Epithelial cell of proximal tubule (primary cell): ENCODE measurements around the gene CHST3. TPM values are rescaled to one million over a fixed set of nuclear protein-coding genes. Genes with fewer than 3 reads are reported as not detected.

ENCODE experiments used
- DNase-seq: peaks from one replicate; pipeline ENCODE4 v3.0.0-alpha.2; 2011; ENCODE audit warnings: low read depth
- H3K4me3 ChIP-seq: 2 replicates; pipeline ENCODE4 v1.5.1; 2011; ENCODE audit warnings: low read depth, mild to moderate bottlenecking, low read length
- total RNA-seq: library from RNA; depleted of rRNA; stranded (reverse); fragments of >200 nt; gene quantifications from 2 replicates; pipeline ENCODE4 v1.2.3, GENCODE V29; 2015
- TF ChIP-seq, protein P1 (sequence below): conservative IDR thresholded peaks from 2 replicates; pipeline ENCODE4 v1.5.1; 2012; ENCODE audit warnings: low read depth, mild to moderate bottlenecking, low read length

Gene CHST3
- total RNA-seq, 1 donor from 2014 or later, result 20.5 TPM

DNA sequence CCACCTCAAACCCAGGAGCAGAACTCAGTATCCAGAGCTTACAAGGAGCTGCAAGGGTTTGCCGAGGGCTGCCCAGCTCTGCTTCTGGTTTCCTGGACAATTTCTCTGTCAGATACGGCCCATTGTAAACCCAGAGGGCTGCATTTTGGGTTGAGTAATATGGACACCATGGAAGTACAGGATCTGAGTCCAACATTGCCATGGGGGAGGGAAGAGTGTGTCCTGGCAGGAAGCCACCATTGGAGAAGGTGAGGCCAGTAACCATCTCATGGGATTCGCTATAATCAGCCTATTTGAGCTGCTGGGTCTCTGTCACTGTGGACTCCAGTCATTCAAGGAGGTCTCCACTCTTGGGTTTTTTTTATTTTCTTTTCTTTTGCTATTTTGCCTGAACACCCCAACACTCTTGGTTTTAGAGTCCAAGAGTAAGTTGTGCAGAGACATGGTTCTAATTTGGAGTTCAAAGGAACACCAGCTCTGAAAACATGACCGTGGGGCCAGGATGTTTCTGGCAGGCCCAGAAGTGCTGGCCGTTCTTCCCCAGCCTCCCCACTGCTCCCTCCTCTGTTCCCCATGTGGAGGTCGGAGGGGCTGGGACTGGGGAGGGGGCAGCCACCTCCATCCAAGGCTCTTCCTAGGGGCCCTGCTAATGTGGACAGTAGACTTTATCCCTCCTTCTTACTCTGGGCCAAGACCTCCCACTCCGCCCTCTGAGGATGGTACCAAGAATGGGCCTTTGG, 46.2 kb downstream of the CHST3 start:
- DNase-seq, result no peak
- TF ChIP-seq, protein P1, sequence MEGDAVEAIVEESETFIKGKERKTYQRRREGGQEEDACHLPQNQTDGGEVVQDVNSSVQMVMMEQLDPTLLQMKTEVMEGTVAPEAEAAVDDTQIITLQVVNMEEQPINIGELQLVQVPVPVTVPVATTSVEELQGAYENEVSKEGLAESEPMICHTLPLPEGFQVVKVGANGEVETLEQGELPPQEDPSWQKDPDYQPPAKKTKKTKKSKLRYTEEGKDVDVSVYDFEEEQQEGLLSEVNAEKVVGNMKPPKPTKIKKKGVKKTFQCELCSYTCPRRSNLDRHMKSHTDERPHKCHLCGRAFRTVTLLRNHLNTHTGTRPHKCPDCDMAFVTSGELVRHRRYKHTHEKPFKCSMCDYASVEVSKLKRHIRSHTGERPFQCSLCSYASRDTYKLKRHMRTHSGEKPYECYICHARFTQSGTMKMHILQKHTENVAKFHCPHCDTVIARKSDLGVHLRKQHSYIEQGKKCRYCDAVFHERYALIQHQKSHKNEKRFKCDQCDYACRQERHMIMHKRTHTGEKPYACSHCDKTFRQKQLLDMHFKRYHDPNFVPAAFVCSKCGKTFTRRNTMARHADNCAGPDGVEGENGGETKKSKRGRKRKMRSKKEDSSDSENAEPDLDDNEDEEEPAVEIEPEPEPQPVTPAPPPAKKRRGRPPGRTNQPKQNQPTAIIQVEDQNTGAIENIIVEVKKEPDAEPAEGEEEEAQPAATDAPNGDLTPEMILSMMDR, result no peak
- no peak overlapping the region for H3K4me3 ChIP-seq

DNA sequence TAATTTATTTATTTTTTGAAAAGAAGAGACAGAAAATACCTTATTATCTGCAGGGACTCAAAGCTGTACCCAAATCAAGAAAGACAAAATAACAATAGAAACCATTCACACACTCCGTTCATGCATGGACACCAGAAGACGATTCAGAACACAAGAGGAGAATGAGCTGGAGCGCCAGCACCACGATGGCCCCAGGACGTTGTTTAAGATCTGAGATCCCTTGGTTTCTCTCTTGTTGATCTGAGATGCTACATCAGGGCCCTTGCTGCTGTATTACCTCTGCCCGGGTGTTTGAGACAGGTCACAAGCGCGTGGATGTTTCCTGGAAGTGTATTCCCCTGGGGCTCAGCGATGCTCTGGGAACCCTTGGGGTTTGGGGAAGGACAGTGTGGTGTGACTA, 46.8 kb downstream of the CHST3 start:
- H3K4me3 ChIP-seq, result no peak overlapping the region
- DNase-seq, result no peak
- TF ChIP-seq, protein P1, result no peak

DNA sequence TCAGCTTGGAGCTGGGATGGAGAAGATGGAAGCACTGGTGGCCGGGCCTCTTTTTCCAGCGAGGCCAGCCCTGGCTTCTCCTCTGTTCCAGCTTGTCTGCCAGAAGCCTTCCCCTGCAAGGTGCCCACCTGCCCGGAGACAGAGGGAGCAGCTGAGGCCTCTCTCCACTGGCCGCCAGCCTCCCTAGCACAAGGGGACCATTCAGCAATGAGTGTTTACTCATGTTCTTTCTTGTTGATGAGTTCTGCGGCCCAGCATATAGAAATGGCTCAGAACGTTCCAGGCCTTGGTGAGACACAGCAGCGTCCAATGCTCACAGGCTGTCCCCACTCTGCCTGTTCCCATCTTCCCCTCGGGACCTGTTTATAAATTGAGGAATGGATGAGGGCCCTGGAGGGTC, 47.3 kb downstream of the CHST3 start:
- no peak for DNase-seq
- TF ChIP-seq, protein P1, result no peak
- no peak overlapping the region for H3K4me3 ChIP-seq

DNA sequence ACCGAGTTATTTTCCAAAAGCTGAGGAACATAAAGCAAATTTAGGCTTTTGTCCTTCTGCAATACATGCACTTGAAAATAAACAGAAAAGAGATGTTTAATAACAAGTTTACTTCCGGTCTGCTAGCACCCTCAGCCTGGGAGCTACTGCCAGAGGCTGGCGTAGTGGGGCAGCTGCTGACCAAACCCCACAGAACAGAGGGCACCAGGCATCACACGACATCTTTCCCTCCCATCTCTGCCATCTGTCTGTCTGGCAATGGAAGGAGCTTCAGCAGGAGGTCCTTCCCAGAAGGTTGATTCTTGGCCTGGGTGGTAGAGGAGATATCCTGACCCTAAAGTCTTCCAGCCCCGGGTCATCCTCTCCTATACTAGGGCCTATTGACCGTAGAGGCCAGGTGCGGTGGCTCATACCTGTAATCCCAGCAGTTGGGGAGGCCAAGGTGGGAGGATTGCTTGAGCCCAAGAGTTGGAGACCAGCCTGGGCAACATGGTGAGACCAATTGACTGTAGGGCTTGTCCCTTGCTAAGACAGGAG, 47.8 kb downstream of the CHST3 start:
- TF ChIP-seq, protein P1, result no peak
- DNase-seq, result no peak
- no peak overlapping the region for H3K4me3 ChIP-seq

DNA sequence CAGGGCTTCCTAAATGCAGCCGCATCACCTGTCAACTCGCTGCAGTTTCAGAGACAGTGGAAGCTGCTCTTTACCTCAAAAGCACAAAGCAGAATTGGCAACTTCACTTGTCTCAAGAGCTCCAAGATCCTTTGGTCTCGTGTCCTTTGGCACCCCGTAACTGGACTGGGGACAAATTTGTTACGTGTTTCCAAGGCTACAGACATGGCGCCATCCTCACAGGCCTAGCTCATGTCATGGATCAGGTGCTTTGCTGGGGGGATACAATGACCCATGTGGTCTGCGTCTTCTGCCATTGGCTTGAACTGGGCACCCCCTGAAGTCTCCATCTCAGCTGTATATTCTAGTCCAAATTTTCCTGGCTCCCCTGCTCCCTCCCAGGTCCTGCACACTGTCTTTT, 48.6 kb downstream of the CHST3 start:
- TF ChIP-seq, protein P1, result no peak
- no peak for DNase-seq
- H3K4me3 ChIP-seq, result no peak overlapping the region

DNA sequence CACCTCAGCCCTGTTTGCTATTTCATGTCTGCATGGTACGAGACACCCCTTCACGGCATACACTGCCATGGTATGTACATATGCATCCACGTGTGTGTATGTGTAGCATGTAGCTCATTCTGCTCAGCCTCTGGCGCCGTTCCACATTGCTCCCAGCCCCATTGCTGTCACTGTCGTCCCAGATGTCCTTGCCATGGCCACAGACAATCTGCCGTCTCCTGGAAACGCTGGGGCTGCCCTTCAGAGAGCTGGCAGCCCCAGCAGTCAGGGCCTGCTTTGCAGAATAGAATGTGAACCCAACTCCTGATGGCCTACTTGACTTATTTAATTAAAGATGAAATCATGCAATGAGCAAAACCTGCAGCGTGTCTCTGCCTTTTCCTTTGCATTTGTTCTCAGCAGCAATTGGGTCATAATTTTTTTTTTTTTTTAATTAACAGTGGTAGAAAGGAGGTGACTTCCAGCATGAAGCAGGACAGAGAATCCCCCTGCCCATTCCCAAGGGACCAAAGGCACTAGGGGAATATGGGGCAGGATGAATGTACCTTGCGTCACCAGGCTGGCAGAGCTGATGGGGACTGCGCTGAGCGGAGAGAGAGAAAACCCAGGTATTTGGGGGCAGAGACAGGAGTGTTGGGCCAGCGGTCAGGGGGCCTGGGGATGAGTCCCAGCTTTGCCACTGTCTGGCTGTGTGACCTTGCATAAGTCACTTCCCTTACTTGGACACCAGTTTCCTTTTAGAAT, 49.2 kb downstream of the CHST3 start:
- TF ChIP-seq, protein P1, result no peak
- no peak for DNase-seq
- H3K4me3 ChIP-seq, result no peak overlapping the region

DNA sequence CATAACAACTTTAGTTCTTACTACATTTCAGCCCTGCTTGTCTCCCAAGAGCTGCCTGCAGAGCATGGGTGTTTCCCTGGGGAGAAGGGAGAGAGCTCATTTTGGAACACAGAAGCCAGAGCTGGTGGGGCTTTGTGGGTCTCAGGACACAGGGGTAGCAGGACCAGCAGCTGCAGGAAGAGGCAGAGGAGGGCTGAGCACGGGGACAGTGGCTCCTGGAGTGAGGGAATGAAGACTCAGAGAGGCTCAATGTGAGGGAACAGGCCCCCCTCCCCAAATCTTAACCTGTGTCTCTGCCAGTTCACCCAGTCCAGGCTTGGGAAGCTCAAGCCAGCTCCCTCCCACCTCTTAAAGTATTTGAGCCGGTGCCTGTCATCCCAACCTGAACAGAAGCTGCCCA, 50.0 kb downstream of the CHST3 start:
- TF ChIP-seq, protein P1, result no peak
- no peak for DNase-seq
- no peak overlapping the region for H3K4me3 ChIP-seq
